ENCODE results near the gene ERLEC1.

The ERLEC1 gene

DNA sequence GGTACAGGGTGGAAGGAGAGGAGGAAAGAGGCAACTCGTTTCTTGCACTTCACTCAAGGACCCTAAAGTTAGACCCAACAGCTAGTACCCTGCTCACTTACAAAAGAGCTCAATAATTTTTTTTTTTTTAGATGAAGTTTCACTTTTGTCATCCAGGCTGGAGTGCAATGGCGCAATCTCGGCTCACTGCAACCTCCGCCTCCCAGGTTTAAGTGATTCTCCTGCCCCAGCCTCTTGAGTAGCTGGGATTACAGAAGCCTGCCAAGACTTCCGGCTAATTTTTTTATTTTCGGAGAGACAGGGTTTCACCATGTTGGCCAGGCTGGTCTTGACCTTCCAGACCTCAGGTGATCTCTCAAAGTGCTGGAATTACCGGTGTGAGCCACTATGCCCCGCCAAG, 4.2 kb upstream of the ERLEC1 start:
- no peak overlapping the region for H3K4me3 ChIP-seq (ENCODE audit: low read length in 2 of 2)
- peaks cover 0 to 4% of the 10 kb centered on the region in 2 donors for H3K36me3 ChIP-seq (ENCODE audit: control insufficient read depth in 2 of 2, insufficient read depth in 2 of 2, low read length in 2 of 2)
- no peaks in the 10 kb centered on the region for H3K27me3 ChIP-seq (ENCODE audit: control insufficient read depth in 1 of 2, insufficient read depth in 2 of 2, low read length in 2 of 2)
- peaks cover 17% of the 10 kb centered on the region for H3K4me1 ChIP-seq (ENCODE audit: control insufficient read depth, insufficient read depth, low read length)
- H3K27ac ChIP-seq (ENCODE audit: low read length), result no peak overlapping the region
- no peaks in the 10 kb centered on the region for H3K9me3 ChIP-seq (ENCODE audit: control insufficient read depth in 2 of 2, low read length in 2 of 2)
- H3K9ac ChIP-seq (ENCODE audit: low read length in 2 of 2), result no peak overlapping the region

DNA sequence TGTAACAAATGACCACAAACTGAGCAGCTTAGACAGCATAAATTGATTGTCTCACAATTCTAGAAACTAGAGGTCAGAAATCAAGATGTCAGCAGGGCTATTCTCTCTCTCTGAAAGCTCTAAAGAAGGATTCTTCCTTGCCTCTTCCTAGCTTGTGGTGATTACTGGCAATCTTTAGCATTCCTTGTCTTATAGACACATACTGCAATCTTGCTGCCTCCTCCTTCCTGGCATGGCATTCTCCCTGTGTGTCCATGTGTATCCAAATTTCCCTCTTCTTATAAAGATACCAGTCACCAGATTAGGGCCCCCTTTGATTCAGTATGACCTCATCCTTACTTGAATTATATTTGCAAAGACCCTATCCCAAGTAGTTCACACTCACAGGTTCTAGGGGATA, 2.4 kb upstream of the ERLEC1 start:
- Histone ChIP-seq H3K27me3 (ENCODE audit: control insufficient read depth in 1 of 2, insufficient read depth in 2 of 2, low read length in 2 of 2) (no peaks in the 10 kb centered on the region), H3K36me3 (ENCODE audit: control insufficient read depth in 2 of 2, insufficient read depth in 2 of 2, low read length in 2 of 2) (peaks cover 0 to 4% of the 10 kb centered on the region in 2 donors), H3K27ac (ENCODE audit: low read length) (no peak overlapping the region), H3K4me1 (ENCODE audit: control insufficient read depth, insufficient read depth, low read length) (peaks cover 25% of the 10 kb centered on the region), H3K9ac (ENCODE audit: low read length in 2 of 2) (no peak overlapping the region), H3K4me3 (ENCODE audit: low read length in 2 of 2) (no peak overlapping the region), H3K9me3 (ENCODE audit: control insufficient read depth in 2 of 2, low read length in 2 of 2) (no peaks in the 10 kb centered on the region)

DNA sequence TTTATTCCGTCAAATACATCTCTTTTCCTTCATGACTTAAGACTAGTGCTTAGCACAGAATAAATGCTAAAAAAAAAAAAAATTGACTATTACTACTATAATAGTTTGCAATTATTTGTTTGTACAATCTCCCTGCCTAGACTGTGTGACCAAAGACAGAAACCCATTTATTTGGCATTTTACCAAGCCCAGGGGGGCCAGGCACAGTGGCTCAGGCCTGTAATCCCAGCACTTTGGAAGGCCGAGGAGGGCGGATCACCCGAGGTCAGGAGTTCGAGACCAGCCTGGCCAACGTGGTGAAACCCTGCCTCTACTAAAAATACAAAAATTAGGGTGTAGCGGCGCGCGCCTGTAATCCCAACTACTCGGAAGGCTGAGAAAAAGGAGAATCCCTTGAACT, 1.5 kb upstream of the ERLEC1 start:
- H3K4me3 ChIP-seq (ENCODE audit: low read length in 2 of 2), result peak overlapping the region; percentile 99
- H3K27me3 ChIP-seq (ENCODE audit: control insufficient read depth in 1 of 2, insufficient read depth in 2 of 2, low read length in 2 of 2), result no peaks in the 10 kb centered on the region
- no peaks in the 10 kb centered on the region for H3K9me3 ChIP-seq (ENCODE audit: control insufficient read depth in 2 of 2, low read length in 2 of 2)
- peak overlapping the region in 1 of 2 donors; percentile 6 for H3K9ac ChIP-seq (ENCODE audit: low read length in 2 of 2)
- H3K36me3 ChIP-seq (ENCODE audit: control insufficient read depth in 2 of 2, insufficient read depth in 2 of 2, low read length in 2 of 2), result peaks cover 0 to 1% of the 10 kb centered on the region in 2 donors
- H3K4me1 ChIP-seq (ENCODE audit: control insufficient read depth, insufficient read depth, low read length), result peaks cover 25% of the 10 kb centered on the region
- H3K27ac ChIP-seq (ENCODE audit: low read length), result no peak overlapping the region

DNA sequence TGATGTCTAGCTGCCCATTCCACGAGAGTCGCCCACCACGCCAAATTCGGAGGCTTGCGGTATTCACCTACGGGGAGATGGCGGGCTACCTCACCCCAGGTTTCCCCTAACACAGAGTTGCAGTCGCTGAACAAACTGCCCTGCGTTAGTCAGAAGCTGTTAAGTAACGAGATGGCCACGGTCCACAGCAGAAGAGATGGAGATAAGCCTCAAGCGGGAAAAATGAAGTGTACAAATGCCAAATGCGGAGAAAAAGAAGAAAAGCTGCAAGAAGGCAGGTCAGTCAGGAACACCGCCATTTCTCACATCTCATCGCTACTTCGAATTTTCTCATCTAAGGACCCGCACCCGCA, 516 bp upstream of the ERLEC1 start:
- H3K9me3 ChIP-seq (ENCODE audit: control insufficient read depth in 2 of 2, low read length in 2 of 2), result no peaks in the 10 kb centered on the region
- peak overlapping the region; percentile 92 to 96 for H3K9ac ChIP-seq (ENCODE audit: low read length in 2 of 2)
- H3K4me3 ChIP-seq (ENCODE audit: low read length in 2 of 2), result peak overlapping the region; percentile 99
- H3K36me3 ChIP-seq (ENCODE audit: control insufficient read depth in 2 of 2, insufficient read depth in 2 of 2, low read length in 2 of 2), result no peaks in the 10 kb centered on the region
- no peaks in the 10 kb centered on the region for H3K27me3 ChIP-seq (ENCODE audit: control insufficient read depth in 1 of 2, insufficient read depth in 2 of 2, low read length in 2 of 2)
- peaks cover 23% of the 10 kb centered on the region for H3K4me1 ChIP-seq (ENCODE audit: control insufficient read depth, insufficient read depth, low read length)
- peak overlapping the region; percentile 76 for H3K27ac ChIP-seq (ENCODE audit: low read length)

DNA sequence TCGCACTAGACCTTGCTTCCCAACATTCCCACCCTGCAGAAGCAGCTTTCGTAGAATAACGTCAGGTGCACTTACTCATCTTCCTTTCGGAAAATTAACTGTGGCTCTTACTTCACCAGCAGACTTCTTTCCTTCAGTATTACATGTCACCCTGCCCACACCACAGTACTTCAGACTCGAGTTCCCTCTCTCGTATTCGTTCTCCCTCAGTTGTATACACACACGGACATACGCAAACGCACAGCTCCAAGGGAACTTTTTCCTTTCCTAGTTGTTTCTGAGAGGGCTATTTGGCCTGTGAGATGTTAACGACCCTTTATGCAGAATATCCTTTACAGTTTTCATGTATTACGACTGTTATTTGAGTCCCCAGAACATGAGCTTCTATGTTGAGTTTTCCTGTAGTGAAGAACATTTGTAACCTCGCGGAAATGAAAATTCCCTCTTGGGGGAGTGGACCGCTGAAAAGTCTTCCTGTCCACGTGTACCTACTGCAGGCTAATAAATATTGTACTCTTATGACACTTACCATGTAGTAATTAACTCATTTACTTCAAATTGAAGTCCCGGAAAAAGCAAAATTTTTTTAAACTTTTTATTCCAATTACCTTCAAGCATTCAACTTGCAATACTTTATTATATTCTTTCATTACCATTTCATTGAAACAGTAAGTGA, 908 bp downstream of the ERLEC1 start:
- peaks cover 23% of the 10 kb centered on the region for H3K4me1 ChIP-seq (ENCODE audit: control insufficient read depth, insufficient read depth, low read length)
- no peaks in the 10 kb centered on the region for H3K36me3 ChIP-seq (ENCODE audit: control insufficient read depth in 2 of 2, insufficient read depth in 2 of 2, low read length in 2 of 2)
- peak overlapping the region; percentile 76 for H3K27ac ChIP-seq (ENCODE audit: low read length)
- peak overlapping the region; percentile 92 to 96 for H3K9ac ChIP-seq (ENCODE audit: low read length in 2 of 2)
- H3K27me3 ChIP-seq (ENCODE audit: control insufficient read depth in 1 of 2, insufficient read depth in 2 of 2, low read length in 2 of 2), result no peaks in the 10 kb centered on the region
- no peaks in the 10 kb centered on the region for H3K9me3 ChIP-seq (ENCODE audit: control insufficient read depth in 2 of 2, low read length in 2 of 2)
- peak overlapping the region; percentile 99 for H3K4me3 ChIP-seq (ENCODE audit: low read length in 2 of 2)

DNA sequence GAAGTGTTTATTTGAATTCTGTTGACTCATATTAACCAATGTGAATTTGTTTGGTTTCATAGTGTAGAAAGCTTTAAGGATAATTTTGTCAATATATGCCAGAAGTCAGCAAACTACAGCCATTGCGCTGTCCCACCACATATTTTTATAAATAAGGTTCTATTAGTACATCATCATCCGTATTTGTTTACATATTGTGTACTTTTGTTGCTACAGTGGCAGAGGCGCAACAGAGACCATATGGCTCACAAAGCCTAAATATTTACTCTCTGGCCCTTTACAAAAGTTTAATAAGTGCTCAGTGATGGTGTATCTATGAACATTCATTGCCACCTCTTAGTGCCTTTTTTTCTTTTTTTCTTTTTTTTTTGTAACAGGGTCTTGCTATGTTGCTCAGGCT, 6.4 kb downstream of the ERLEC1 start:
- no peaks in the 10 kb centered on the region for H3K9me3 ChIP-seq (ENCODE audit: control insufficient read depth in 2 of 2, low read length in 2 of 2)
- H3K27ac ChIP-seq (ENCODE audit: low read length), result no peak overlapping the region
- no peak overlapping the region for H3K4me3 ChIP-seq (ENCODE audit: low read length in 2 of 2)
- peaks cover 2% of the 10 kb centered on the region for H3K4me1 ChIP-seq (ENCODE audit: control insufficient read depth, insufficient read depth, low read length)
- no peaks in the 10 kb centered on the region for H3K27me3 ChIP-seq (ENCODE audit: control insufficient read depth in 1 of 2, insufficient read depth in 2 of 2, low read length in 2 of 2)
- H3K9ac ChIP-seq (ENCODE audit: low read length in 2 of 2), result no peak overlapping the region
- peaks cover 0 to 11% of the 10 kb centered on the region in 2 donors for H3K36me3 ChIP-seq (ENCODE audit: control insufficient read depth in 2 of 2, insufficient read depth in 2 of 2, low read length in 2 of 2)

DNA sequence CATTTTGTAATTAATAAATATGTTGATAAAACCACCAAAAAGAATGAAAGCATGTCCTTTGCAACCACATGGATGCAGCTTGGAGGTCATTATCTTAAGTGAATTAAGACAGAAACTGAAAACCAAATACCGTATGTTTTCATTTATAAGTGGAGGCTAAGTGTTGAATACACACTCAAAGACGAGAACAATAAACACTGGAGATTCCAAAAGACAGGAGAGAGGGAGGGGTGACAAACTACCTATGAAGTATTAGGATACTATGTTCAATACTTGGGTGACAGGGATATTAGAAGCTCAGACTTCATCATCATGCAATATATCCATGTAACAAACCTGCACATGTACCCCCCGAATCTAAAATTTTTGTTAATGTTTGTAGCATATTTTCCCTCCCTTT, 7.0 kb downstream of the ERLEC1 start:
- peaks cover 0 to 13% of the 10 kb centered on the region in 2 donors for H3K36me3 ChIP-seq (ENCODE audit: control insufficient read depth in 2 of 2, insufficient read depth in 2 of 2, low read length in 2 of 2)

DNA sequence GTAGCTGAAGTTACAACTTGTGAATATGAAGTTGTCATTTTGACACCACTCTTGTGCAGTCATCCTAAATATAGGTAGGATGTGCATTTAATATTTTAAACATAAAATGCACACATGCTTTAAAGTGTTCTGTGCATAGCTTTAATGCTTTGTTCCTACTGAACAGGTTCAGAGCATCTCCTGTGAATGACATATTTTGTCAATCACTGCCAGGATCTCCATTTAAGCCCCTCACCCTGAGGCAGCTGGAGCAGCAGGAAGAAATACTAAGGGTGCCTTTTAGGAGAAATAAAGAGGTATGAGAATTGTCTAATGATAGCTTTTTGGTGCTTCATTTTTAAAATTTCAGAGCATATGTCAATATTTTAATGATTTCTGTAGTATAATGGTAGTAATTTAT, 14.7 kb downstream of the ERLEC1 start:
- H3K27me3 ChIP-seq (ENCODE audit: control insufficient read depth in 1 of 2, insufficient read depth in 2 of 2, low read length in 2 of 2), result no peaks in the 10 kb centered on the region
- H3K4me3 ChIP-seq (ENCODE audit: low read length in 2 of 2), result no peak overlapping the region
- H3K27ac ChIP-seq (ENCODE audit: low read length), result no peak overlapping the region
- H3K9ac ChIP-seq (ENCODE audit: low read length in 2 of 2), result no peak overlapping the region
- no peaks in the 10 kb centered on the region for H3K9me3 ChIP-seq (ENCODE audit: control insufficient read depth in 2 of 2, low read length in 2 of 2)
- no peaks in the 10 kb centered on the region for H3K4me1 ChIP-seq (ENCODE audit: control insufficient read depth, insufficient read depth, low read length)
- H3K36me3 ChIP-seq (ENCODE audit: control insufficient read depth in 2 of 2, insufficient read depth in 2 of 2, low read length in 2 of 2), result peaks cover 0 to 38% of the 10 kb centered on the region in 2 donors

More for the DNA sequence above, 7.0 kb downstream of the ERLEC1 start:
- Histone ChIP-seq H3K9me3 (ENCODE audit: control insufficient read depth in 2 of 2, low read length in 2 of 2) (no peaks in the 10 kb centered on the region), H3K27me3 (ENCODE audit: control insufficient read depth in 1 of 2, insufficient read depth in 2 of 2, low read length in 2 of 2) (no peaks in the 10 kb centered on the region), H3K4me3 (ENCODE audit: low read length in 2 of 2) (no peak overlapping the region), H3K27ac (ENCODE audit: low read length) (no peak overlapping the region), H3K4me1 (ENCODE audit: control insufficient read depth, insufficient read depth, low read length) (no peaks in the 10 kb centered on the region), H3K9ac (ENCODE audit: low read length in 2 of 2) (no peak overlapping the region)

DNA sequence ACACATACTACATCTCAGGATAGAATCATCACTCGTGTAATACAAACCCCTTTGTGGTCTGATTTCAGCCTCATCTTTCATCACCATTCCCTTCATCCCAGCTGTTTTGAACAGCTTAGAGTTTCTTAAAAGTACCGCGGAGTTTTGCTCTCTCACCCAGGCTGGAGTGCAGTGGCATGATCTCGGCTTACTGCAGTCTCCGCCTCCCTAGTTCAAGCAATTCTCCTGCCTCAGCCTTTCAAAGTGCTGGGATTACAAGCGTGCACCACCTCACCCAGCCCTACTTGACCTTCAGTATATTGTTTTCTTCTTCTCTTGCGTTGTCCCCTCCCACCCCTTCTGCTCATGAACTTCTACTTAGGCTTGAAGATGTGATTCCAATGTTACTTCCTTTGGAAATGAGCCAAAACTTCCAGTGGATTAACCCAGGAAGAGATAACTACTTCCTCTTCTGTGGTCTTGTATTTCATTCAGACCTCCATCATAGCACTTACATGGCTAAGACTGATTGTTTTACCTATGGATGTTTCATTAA, 15.8 kb downstream of the ERLEC1 start:
- H3K36me3 ChIP-seq (ENCODE audit: control insufficient read depth in 2 of 2, insufficient read depth in 2 of 2, low read length in 2 of 2), result peaks cover 0 to 41% of the 10 kb centered on the region in 2 donors
- H3K27me3 ChIP-seq (ENCODE audit: control insufficient read depth in 1 of 2, insufficient read depth in 2 of 2, low read length in 2 of 2), result no peaks in the 10 kb centered on the region
- H3K9me3 ChIP-seq (ENCODE audit: control insufficient read depth in 2 of 2, low read length in 2 of 2), result no peaks in the 10 kb centered on the region
- no peak overlapping the region for H3K9ac ChIP-seq (ENCODE audit: low read length in 2 of 2)
- H3K4me3 ChIP-seq (ENCODE audit: low read length in 2 of 2), result no peak overlapping the region
- H3K4me1 ChIP-seq (ENCODE audit: control insufficient read depth, insufficient read depth, low read length), result no peaks in the 10 kb centered on the region
- H3K27ac ChIP-seq (ENCODE audit: low read length), result no peak overlapping the region

DNA sequence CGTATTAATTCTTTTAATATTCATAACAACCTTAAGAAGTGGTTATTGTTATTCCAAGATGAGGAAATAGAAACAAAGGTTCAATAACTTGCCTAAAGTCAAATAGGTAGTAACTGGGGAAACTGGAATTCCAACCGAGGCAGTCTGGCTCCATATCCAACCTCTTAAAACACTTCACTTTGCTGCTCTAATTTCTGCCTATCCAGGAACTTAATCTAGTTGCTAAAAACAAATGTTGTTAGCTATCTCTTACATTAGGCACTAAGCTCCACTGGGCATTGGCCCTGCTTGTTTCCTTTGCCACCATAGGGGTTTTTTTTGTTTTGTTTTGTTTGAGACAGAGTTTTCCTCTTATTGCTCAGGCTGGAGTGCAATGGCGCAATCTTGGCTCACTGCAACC, 24.8 kb downstream of the ERLEC1 start:
- no peaks in the 10 kb centered on the region for H3K9me3 ChIP-seq (ENCODE audit: control insufficient read depth in 2 of 2, low read length in 2 of 2)
- H3K27me3 ChIP-seq (ENCODE audit: control insufficient read depth in 1 of 2, insufficient read depth in 2 of 2, low read length in 2 of 2), result no peaks in the 10 kb centered on the region
- peaks cover 23 to 34% of the 10 kb centered on the region in 2 donors for H3K36me3 ChIP-seq (ENCODE audit: control insufficient read depth in 2 of 2, insufficient read depth in 2 of 2, low read length in 2 of 2)
- no peak overlapping the region for H3K27ac ChIP-seq (ENCODE audit: low read length)
- H3K4me1 ChIP-seq (ENCODE audit: control insufficient read depth, insufficient read depth, low read length), result no peaks in the 10 kb centered on the region
- H3K4me3 ChIP-seq (ENCODE audit: low read length in 2 of 2), result no peak overlapping the region
- H3K9ac ChIP-seq (ENCODE audit: low read length in 2 of 2), result no peak overlapping the region

DNA sequence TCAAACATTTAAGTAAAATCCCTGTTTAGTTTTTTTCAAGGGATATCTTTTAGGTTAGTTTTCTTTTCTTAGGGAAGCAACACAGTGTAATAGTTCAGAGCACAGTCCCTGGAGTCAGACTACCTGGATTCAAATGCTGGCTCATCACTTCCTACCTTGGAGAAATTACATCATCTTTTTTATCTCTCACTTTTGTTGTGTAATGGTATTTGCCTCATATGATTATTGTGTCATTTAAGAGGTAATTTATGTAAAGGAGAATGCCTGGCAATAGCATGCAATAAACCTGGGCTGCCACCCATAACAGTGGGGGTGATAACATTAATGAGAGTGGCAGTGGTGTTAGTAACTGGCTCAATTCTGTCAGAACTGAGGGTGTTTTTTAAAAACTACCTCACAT, 26.3 kb downstream of the ERLEC1 start:
- no peaks in the 10 kb centered on the region for H3K4me1 ChIP-seq (ENCODE audit: control insufficient read depth, insufficient read depth, low read length)
- H3K27me3 ChIP-seq (ENCODE audit: control insufficient read depth in 1 of 2, insufficient read depth in 2 of 2, low read length in 2 of 2), result no peaks in the 10 kb centered on the region
- no peak overlapping the region for H3K4me3 ChIP-seq (ENCODE audit: low read length in 2 of 2)
- peaks cover 25 to 30% of the 10 kb centered on the region in 2 donors for H3K36me3 ChIP-seq (ENCODE audit: control insufficient read depth in 2 of 2, insufficient read depth in 2 of 2, low read length in 2 of 2)
- no peak overlapping the region for H3K27ac ChIP-seq (ENCODE audit: low read length)
- no peak overlapping the region for H3K9ac ChIP-seq (ENCODE audit: low read length in 2 of 2)
- H3K9me3 ChIP-seq (ENCODE audit: control insufficient read depth in 2 of 2, low read length in 2 of 2), result no peaks in the 10 kb centered on the region

Measured in stomach smooth muscle (tissue), 2 donors.